Neural crest cell (in vitro differentiated cells): Measurements from ENCODE around the gene GRK4. TPM values are rescaled to one million over a fixed set of nuclear protein-coding genes. Genes with fewer than 3 reads are reported as not detected.

Experiments used
- DNase-seq: peaks from one replicate; pipeline ENCODE4 v3.0.0; 2021; ENCODE audit warnings: low read depth, mixed read lengths, low spot score
- H3K27ac Mint-ChIP-seq: one replicate; pipeline ENCODE4 v1.8.0; 2021; ENCODE audit warnings: mild to moderate bottlenecking, mixed read lengths; ENCODE audit not compliant: unreplicated experiment
- H3K27me3 Mint-ChIP-seq: 2 replicates; pipeline ENCODE4 v1.8.0; 2021; ENCODE audit warnings: low read depth, mild to moderate bottlenecking, mixed read lengths
- H3K36me3 Mint-ChIP-seq: 2 replicates; pipeline ENCODE4 v1.8.0; 2021; ENCODE audit warnings: low read depth, mild to moderate bottlenecking, mixed read lengths
- H3K4me1 Mint-ChIP-seq: 2 replicates; pipeline ENCODE4 v1.8.0; 2021; ENCODE audit warnings: mixed read lengths
- H3K4me3 Mint-ChIP-seq: one replicate; pipeline ENCODE4 v1.8.0; 2021; ENCODE audit warnings: mild to moderate bottlenecking, mixed read lengths
- H3K9me3 Mint-ChIP-seq: 2 replicates; pipeline ENCODE4 v1.8.0; 2021; ENCODE audit warnings: mixed read lengths
- total RNA-seq: library from RNA; stranded (reverse); gene quantifications from 2 replicates; pipeline ENCODE4 v1.2.1, GENCODE V29; 2021
- TF ChIP-seq, protein P1 (sequence below): fragments of 200-600 bp; sonication (generic); conservative IDR thresholded peaks from 2 replicates; pipeline ENCODE4 v1.5.0; 2021; ENCODE audit warnings: antibody characterized with exemption, mild to moderate bottlenecking

GRK4 gene
- total RNA-seq, 1 donor from 2014 or later = 8.9 TPM

GRCh38 chr4:2923141-2923551 lies 40.2 kb upstream of the GRK4 start:
- peaks cover 11% of the 10 kb centered on the region for H3K9me3 Mint-ChIP-seq
- peaks cover 17% of the 10 kb centered on the region for H3K4me1 Mint-ChIP-seq
- no peaks in the 10 kb centered on the region for H3K27me3 Mint-ChIP-seq
- no peak for DNase-seq
- H3K27ac Mint-ChIP-seq = peak overlapping the region; percentile 27
- H3K4me3 Mint-ChIP-seq = no peak overlapping the region
- TF ChIP-seq, protein P1, sequence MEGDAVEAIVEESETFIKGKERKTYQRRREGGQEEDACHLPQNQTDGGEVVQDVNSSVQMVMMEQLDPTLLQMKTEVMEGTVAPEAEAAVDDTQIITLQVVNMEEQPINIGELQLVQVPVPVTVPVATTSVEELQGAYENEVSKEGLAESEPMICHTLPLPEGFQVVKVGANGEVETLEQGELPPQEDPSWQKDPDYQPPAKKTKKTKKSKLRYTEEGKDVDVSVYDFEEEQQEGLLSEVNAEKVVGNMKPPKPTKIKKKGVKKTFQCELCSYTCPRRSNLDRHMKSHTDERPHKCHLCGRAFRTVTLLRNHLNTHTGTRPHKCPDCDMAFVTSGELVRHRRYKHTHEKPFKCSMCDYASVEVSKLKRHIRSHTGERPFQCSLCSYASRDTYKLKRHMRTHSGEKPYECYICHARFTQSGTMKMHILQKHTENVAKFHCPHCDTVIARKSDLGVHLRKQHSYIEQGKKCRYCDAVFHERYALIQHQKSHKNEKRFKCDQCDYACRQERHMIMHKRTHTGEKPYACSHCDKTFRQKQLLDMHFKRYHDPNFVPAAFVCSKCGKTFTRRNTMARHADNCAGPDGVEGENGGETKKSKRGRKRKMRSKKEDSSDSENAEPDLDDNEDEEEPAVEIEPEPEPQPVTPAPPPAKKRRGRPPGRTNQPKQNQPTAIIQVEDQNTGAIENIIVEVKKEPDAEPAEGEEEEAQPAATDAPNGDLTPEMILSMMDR = no peak
- H3K36me3 Mint-ChIP-seq = peaks cover 40% of the 10 kb centered on the region

- Mint-ChIP-seq H3K4me3 (no peak overlapping the region), H3K9me3 (peaks cover 10% of the 10 kb centered on the region), H3K27ac (no peak overlapping the region), H3K27me3 (no peaks in the 10 kb centered on the region), H3K36me3 (peaks cover 35% of the 10 kb centered on the region), H3K4me1 (peaks cover 17% of the 10 kb centered on the region)
- DNase-seq = no peak
- TF ChIP-seq, protein P1 = no peak
Observed at GRCh38 chr4:2923668-2924173, 39.6 kb upstream of the GRK4 start.

DNA sequence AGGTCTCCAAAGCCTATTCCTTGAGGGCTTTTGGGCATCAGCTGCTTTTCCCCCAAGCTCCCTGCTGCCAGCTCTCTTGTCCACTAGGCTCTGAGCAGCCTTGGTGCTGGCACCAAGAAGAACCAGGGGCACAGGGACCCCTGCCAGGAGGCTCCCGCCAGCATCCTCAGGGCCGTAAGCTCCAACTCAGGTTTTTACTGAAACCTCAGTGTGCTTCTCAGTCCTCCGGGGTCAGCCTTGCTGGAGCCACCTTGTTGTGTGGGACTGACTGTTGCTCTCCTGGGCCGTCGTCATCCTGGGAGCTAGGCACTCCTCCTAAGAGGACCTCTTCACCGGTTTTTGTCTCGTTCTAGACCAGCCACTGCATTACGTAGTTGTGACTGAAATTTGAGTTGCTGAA lies 39.1 kb upstream of the GRK4 start:
- H3K27me3 Mint-ChIP-seq = no peaks in the 10 kb centered on the region
- H3K4me3 Mint-ChIP-seq = no peak overlapping the region
- DNase-seq = no peak
- no peak overlapping the region for H3K27ac Mint-ChIP-seq
- TF ChIP-seq, protein P1 = no peak
- peaks cover 17% of the 10 kb centered on the region for H3K4me1 Mint-ChIP-seq
- H3K9me3 Mint-ChIP-seq = peaks cover 10% of the 10 kb centered on the region
- peaks cover 29% of the 10 kb centered on the region for H3K36me3 Mint-ChIP-seq

GRCh38 chr4:2924765-2925301 lies 38.5 kb upstream of the GRK4 start:
- Mint-ChIP-seq H3K4me1 (peaks cover 17% of the 10 kb centered on the region), H3K9me3 (peaks cover 7% of the 10 kb centered on the region), H3K4me3 (no peak overlapping the region), H3K27ac (no peak overlapping the region), H3K36me3 (peaks cover 23% of the 10 kb centered on the region), H3K27me3 (no peaks in the 10 kb centered on the region)
- no peak for DNase-seq
- TF ChIP-seq, protein P1 = no peak

DNA sequence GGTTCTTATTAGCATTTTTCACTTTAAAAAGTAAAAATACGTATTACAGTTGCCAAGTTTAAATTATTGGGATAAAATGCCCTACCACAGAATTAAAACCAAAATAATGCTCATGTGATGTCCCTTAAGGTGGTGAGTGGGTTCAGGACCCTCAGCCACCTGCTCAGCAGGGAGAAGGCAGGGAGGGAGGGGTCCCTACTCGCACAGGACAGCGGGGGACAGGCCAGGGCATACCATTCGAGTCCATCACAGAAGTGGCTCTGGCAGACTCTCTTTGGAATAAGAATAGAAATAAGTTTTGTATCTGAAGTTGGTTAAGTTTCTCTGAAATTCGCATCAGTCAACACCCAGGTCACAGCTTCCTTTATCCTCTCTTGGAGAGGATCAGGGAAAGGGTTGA lies 37.9 kb upstream of the GRK4 start:
- peaks cover 2% of the 10 kb centered on the region for H3K9me3 Mint-ChIP-seq
- H3K4me3 Mint-ChIP-seq = no peak overlapping the region
- H3K4me1 Mint-ChIP-seq = peaks cover 17% of the 10 kb centered on the region
- H3K27ac Mint-ChIP-seq = no peak overlapping the region
- TF ChIP-seq, protein P1 = no peak
- no peaks in the 10 kb centered on the region for H3K27me3 Mint-ChIP-seq
- DNase-seq = no peak
- H3K36me3 Mint-ChIP-seq = peaks cover 17% of the 10 kb centered on the region
